WTC11 (cell line): Measurements from ENCODE around the gene IGFBP7.
A peak's percentile ranks its signal among the peaks of the same experiment; 100 is the strongest.

ENCODE experiments used
- ATF6 ChIP-seq: sonication (generic); formaldehyde crosslinking; IDR thresholded peaks from 2 replicates; pipeline ENCODE4 v1.8.1; 2023; ENCODE audit warnings: mild to moderate bottlenecking, missing genetic modification reagents
- CREB1 ChIP-seq: sonication (generic); formaldehyde crosslinking; IDR thresholded peaks from 2 replicates; pipeline ENCODE4 v1.8.0; 2023; ENCODE audit warnings: mild to moderate bottlenecking, missing genetic modification reagents
- CTCF ChIP-seq: fragments of 200-600 bp; IDR thresholded peaks from 2 replicates; pipeline ENCODE4 v1.8.0; 2022; ENCODE audit warnings: antibody characterized with exemption
- ETV6 ChIP-seq: sonication (generic); formaldehyde crosslinking; IDR thresholded peaks from 2 replicates; pipeline ENCODE4 v1.8.1; 2022; ENCODE audit warnings: mild to moderate bottlenecking, missing genetic modification reagents
- GABPB1 ChIP-seq: sonication (generic); formaldehyde crosslinking; IDR thresholded peaks from 2 replicates; pipeline ENCODE4 v1.8.1; 2023; ENCODE audit warnings: mild to moderate bottlenecking, missing genetic modification reagents
- NFE2L1 ChIP-seq: sonication (generic); formaldehyde crosslinking; IDR thresholded peaks from 2 replicates; pipeline ENCODE4 v1.8.1; 2023; ENCODE audit warnings: missing genetic modification reagents
- USF1 ChIP-seq: sonication (generic); formaldehyde crosslinking; IDR thresholded peaks from 2 replicates; pipeline ENCODE4 v1.8.0; 2022; ENCODE audit warnings: mild to moderate bottlenecking, missing genetic modification reagents

- TF ChIP-seq CTCF (no peak), GABPB1 (no peak), ETV6 (no peak), NFE2L1 (CRISPR knock-in tag) (peak; percentile 79; the same call in 1 of the 2 replicates), ATF6 (CRISPR knock-in tag) (no peak), CREB1 (CRISPR knock-in tag) (no peak), USF1 (CRISPR knock-in tag) (no peak)
These were observed 32.4 kb downstream of the IGFBP7 start for GRCh38 chr4:57077550-57078343.
